Activated CD4-positive, alpha-beta T cell treated with anti-CD3 and anti-CD28 coated beads for 48 hours (primary cell): ENCODE data around the gene SPOCK1.
"Not testable (repeated sequence)": the region's sequence is repeated elsewhere in the genome, so short reads cannot be mapped to it uniquely, and the experiment has no call there.

Source experiments
- DNase-seq: peaks from one replicate; pipeline ENCODE4 v3.0.0-alpha.2; 2020

SPOCK1 gene

GRCh38 chr5:137393196-137393993 is 105.7 kb downstream of the SPOCK1 start:
- DNase-seq, result no peak

GRCh38 chr5:137392261-137392660 is 106.9 kb downstream of the SPOCK1 start:
- no peak for DNase-seq

GRCh38 chr5:137391044-137391443 is 108.1 kb downstream of the SPOCK1 start:
- DNase-seq, result not testable (repeated sequence)

- DNase-seq, result no peak
Observed at GRCh38 chr5:137389042-137389441, 110.1 kb downstream of the SPOCK1 start.

- DNase-seq, result no peak
Observed at GRCh38 chr5:137385064-137385463, 114.1 kb downstream of the SPOCK1 start.

- no peak for DNase-seq
Observed at GRCh38 chr5:137383909-137384308, 115.2 kb downstream of the SPOCK1 start.

- no peak for DNase-seq
Observed at GRCh38 chr5:137381555-137381954, 117.6 kb downstream of the SPOCK1 start.

GRCh38 chr5:137379555-137380286 is 119.4 kb downstream of the SPOCK1 start:
- DNase-seq, result no peak

- DNase-seq, result no peak
Observed at GRCh38 chr5:137375741-137376526, 123.2 kb downstream of the SPOCK1 start.

- no peak for DNase-seq
Observed at GRCh38 chr5:137374110-137374714, 124.9 kb downstream of the SPOCK1 start.

- DNase-seq, result no peak
Observed at GRCh38 chr5:137372773-137373160, 126.4 kb downstream of the SPOCK1 start.

GRCh38 chr5:137372016-137372772 is 126.9 kb downstream of the SPOCK1 start:
- no peak for DNase-seq

- DNase-seq, result no peak
Observed at GRCh38 chr5:137370096-137371071, 128.7 kb downstream of the SPOCK1 start.

- no peak for DNase-seq
Observed at GRCh38 chr5:137368651-137369050, 130.5 kb downstream of the SPOCK1 start.

GRCh38 chr5:137367951-137368350 is 131.2 kb downstream of the SPOCK1 start:
- no peak for DNase-seq

- DNase-seq, result no peak
Observed at GRCh38 chr5:137366526-137366925, 132.6 kb downstream of the SPOCK1 start.

- DNase-seq, result no peak
Observed at GRCh38 chr5:137365126-137365865, 133.8 kb downstream of the SPOCK1 start.

GRCh38 chr5:137361280-137361679 is 137.8 kb downstream of the SPOCK1 start:
- DNase-seq, result no peak

GRCh38 chr5:137360607-137361006 is 138.5 kb downstream of the SPOCK1 start:
- DNase-seq, result no peak

GRCh38 chr5:137359941-137360340 is 139.2 kb downstream of the SPOCK1 start:
- no peak for DNase-seq
